Kidney epithelial cell (primary cell): ENCODE measurements around the gene UNC80. TPM values are rescaled to one million over a fixed set of nuclear protein-coding genes. Genes with fewer than 3 reads are reported as not detected.

Experiments
- DNase-seq: peaks from one replicate; pipeline ENCODE4 v3.0.0-alpha.2; 2010; ENCODE audit warnings: low read depth
- H3K27me3 ChIP-seq: 2 replicates; pipeline ENCODE4 v1.6.0; 2011; ENCODE audit warnings: low read length; ENCODE audit not compliant: control insufficient read depth, insufficient read depth
- H3K36me3 ChIP-seq: 2 replicates; pipeline ENCODE4 v1.5.1; 2011; ENCODE audit warnings: low read length; ENCODE audit not compliant: control insufficient read depth, insufficient read depth
- H3K4me3 ChIP-seq: 2 replicates; pipeline ENCODE4 v1.5.1; 2011; ENCODE audit warnings: low read depth, mild to moderate bottlenecking, control low read depth, low read length
- total RNA-seq: library from RNA; depleted of rRNA; stranded (reverse); fragments of >200 nt; gene quantifications from 2 replicates; pipeline ENCODE4 v1.2.3, GENCODE V29; 2015
- TF ChIP-seq, protein P1 (sequence below): IDR thresholded peaks from 2 replicates; pipeline ENCODE4 v1.5.1; 2011; ENCODE audit warnings: mild to moderate bottlenecking, moderate library complexity, low read length, control low read depth, inconsistent platforms; ENCODE audit not compliant: insufficient read depth, poor library complexity, severe bottlenecking

The UNC80 gene
- total RNA-seq, 1 donor from 2014 or later, result not detected

DNA sequence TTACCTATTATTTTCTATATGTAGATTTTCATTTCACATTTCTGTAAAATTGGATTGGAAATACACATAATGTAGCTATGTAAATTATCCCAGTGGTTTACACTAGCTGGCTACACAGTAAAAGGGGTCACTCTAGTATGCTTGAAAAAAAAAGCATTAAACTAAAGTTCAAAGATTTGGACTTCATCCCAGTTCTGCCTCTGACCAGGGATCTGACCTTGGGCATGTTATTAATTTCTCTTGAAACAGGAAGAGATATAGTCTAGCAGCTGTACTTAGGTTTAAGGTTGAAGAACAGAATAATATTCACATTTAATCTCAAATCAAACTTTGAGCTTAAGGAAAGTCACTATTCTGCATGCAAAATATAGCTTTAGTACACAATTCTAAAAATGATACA is 166.3 kb downstream of the UNC80 start:
- no peak for DNase-seq
- TF ChIP-seq, protein P1, sequence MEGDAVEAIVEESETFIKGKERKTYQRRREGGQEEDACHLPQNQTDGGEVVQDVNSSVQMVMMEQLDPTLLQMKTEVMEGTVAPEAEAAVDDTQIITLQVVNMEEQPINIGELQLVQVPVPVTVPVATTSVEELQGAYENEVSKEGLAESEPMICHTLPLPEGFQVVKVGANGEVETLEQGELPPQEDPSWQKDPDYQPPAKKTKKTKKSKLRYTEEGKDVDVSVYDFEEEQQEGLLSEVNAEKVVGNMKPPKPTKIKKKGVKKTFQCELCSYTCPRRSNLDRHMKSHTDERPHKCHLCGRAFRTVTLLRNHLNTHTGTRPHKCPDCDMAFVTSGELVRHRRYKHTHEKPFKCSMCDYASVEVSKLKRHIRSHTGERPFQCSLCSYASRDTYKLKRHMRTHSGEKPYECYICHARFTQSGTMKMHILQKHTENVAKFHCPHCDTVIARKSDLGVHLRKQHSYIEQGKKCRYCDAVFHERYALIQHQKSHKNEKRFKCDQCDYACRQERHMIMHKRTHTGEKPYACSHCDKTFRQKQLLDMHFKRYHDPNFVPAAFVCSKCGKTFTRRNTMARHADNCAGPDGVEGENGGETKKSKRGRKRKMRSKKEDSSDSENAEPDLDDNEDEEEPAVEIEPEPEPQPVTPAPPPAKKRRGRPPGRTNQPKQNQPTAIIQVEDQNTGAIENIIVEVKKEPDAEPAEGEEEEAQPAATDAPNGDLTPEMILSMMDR, result no peak
- no peak overlapping the region for H3K4me3 ChIP-seq
- no peaks in the 10 kb centered on the region for H3K36me3 ChIP-seq
- H3K27me3 ChIP-seq, result no peaks in the 10 kb centered on the region

DNA sequence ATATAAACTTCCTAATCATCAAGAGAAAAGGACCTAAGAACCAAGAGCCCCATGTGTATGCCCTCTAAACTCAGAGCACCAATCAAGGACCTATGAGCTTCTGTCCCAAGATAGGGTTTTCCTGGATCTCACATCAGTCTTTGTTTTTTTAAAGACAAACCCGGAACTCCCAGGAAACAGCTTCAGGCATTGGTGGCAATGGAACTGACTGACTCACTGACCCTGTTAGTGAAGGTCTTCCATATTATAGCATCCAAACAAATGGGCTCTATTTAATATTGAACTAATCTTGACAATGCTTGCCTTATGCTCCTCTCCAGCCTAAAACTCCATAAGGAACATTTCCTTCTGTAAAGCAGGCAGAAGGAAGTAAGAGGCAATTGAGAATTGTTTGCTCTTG is 167.3 kb downstream of the UNC80 start:
- H3K36me3 ChIP-seq, result no peaks in the 10 kb centered on the region
- no peaks in the 10 kb centered on the region for H3K27me3 ChIP-seq
- no peak for DNase-seq
- H3K4me3 ChIP-seq, result no peak overlapping the region
- TF ChIP-seq, protein P1, result no peak

DNA sequence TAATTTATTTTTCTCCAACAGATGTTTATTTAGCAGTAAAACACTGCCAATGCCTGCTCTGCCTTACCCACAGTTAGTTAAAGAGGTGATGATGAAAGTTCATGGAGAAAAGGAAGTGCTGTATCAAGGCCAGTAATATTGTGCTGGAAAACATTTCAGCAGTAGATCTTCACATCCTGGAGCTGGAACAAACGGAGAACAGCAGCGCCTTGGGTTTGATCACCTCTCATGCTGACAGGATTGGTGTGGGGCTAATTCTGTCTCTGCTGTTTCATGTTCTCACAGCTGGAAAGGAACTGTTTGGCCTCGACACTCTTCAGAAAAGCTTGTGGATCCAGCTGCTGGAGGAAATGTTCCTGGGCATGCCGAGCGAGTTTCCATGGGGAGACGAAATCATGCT is 169.3 kb downstream of the UNC80 start:
- no peak for DNase-seq
- H3K27me3 ChIP-seq, result no peaks in the 10 kb centered on the region
- H3K36me3 ChIP-seq, result no peaks in the 10 kb centered on the region
- TF ChIP-seq, protein P1, result no peak
- H3K4me3 ChIP-seq, result no peak overlapping the region

DNA sequence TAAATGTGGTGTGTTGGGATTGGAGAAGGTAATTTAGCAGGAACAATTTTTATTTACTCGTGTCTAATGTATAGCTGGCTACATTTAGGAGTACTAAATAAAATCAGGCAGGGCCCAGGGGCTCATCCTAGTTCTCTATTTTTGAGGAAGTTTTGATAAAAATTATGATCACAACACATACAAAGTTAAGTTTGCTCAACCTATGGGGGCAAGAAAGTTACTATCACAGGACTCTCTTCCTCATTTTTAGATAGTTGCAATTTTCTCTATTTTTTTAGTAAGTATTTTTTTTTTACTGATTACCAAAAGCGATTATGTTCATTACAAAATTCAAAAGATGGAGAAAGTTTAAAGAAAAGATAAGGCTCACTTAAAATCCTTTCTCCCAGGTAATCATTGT is 170.8 kb downstream of the UNC80 start:
- Histone ChIP-seq H3K4me3 (no peak overlapping the region), H3K27me3 (no peaks in the 10 kb centered on the region), H3K36me3 (no peaks in the 10 kb centered on the region)
- no peak for DNase-seq
- TF ChIP-seq, protein P1, result no peak

DNA sequence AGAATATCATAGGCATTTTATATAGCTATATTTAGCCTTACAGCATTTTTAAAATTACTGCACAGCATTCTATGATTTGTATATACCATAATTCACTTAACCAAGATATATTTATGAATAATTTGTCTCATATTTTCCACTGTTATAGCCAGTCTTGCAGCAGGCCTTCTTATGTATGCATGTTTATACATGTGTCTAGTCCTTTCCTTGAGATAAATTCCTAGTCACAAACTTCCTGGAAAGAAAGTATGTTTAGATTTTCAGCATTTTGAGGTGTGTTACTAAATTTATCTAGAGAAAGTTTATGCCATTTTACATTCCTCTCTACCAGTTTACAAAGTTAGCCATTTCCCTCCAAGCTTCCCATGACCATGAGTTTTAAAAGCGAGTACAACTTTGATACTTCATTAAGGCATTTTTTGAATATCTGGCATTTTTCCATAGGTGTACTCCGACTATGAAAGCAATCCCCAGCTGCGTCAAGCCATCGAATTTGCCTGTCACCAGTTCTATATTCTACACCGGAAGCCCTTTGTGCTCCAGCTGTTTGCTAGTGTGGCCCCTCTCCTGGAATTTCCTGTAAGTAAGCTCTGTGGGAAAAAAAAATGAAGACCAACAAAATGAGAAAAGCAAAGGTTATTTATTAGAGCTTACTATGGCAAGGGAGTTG is 171.4 kb downstream of the UNC80 start:
- Histone ChIP-seq H3K27me3 (no peaks in the 10 kb centered on the region), H3K4me3 (no peak overlapping the region), H3K36me3 (no peaks in the 10 kb centered on the region)
- DNase-seq, result no peak
- TF ChIP-seq, protein P1, result no peak

DNA sequence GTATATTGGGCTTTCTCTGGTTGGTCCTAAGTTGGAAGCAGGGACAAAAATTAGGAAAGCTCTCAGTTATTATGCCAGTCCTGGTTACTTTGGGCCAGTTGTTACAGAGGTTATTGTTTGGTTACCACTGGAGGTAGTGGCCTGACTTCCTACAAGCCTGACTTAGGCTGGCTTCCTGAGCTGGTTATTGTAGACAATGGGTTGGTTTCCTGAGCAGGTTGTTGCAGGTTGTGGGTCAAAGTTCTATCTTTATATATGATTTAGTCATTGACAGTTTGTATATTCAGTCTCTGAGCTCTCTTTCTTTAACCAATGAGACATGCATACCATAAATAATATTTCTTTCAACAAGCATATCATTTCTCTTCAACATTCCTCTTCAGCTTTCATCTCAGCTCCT is 172.1 kb downstream of the UNC80 start:
- H3K4me3 ChIP-seq, result no peak overlapping the region
- no peak for DNase-seq
- TF ChIP-seq, protein P1, result no peak
- no peaks in the 10 kb centered on the region for H3K27me3 ChIP-seq
- no peaks in the 10 kb centered on the region for H3K36me3 ChIP-seq
